ENCODE results near the gene FARS2.

Gene FARS2

DNA sequence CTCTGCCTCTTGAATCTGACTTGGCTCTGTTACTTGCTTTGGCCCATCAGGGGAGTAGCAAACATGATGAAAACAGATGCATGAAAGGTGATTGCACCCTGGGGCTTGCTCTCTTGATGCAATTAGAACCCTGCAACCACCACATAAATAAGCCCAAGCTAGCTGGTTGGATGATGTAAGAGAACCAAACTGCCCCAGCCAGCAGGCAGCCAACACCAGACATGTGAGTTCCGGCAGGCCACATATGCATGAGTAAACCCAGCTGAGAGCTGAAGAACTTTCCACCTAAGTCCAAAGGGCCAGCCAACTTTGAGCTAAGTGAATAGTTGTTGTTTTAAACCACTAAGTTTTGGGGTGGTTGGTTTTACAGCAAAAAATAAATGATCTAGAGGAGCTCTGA, 268.4 kb downstream of the FARS2 start:
- TF ChIP-seq, protein P1, sequence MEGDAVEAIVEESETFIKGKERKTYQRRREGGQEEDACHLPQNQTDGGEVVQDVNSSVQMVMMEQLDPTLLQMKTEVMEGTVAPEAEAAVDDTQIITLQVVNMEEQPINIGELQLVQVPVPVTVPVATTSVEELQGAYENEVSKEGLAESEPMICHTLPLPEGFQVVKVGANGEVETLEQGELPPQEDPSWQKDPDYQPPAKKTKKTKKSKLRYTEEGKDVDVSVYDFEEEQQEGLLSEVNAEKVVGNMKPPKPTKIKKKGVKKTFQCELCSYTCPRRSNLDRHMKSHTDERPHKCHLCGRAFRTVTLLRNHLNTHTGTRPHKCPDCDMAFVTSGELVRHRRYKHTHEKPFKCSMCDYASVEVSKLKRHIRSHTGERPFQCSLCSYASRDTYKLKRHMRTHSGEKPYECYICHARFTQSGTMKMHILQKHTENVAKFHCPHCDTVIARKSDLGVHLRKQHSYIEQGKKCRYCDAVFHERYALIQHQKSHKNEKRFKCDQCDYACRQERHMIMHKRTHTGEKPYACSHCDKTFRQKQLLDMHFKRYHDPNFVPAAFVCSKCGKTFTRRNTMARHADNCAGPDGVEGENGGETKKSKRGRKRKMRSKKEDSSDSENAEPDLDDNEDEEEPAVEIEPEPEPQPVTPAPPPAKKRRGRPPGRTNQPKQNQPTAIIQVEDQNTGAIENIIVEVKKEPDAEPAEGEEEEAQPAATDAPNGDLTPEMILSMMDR (IDR thresholded peaks at IDR 0.05; ENCODE audit: low read length, missing control alignments) = no peak
- DNase-seq (ENCODE audit: low read depth) = no peak
- H3K4me3 ChIP-seq (replicated peaks; ENCODE audit: low read depth, low read length) = no peak overlapping the region

GRCh38 chr6:5531161-5531560, 269.8 kb downstream of the FARS2 start:
- DNase-seq (ENCODE audit: low read depth) = no peak
- no peak overlapping the region for H3K4me3 ChIP-seq (replicated peaks; ENCODE audit: low read depth, low read length)
- TF ChIP-seq, protein P1 (IDR thresholded peaks at IDR 0.05; ENCODE audit: low read length, missing control alignments) = no peak

GRCh38 chr6:5531853-5532375, 270.6 kb downstream of the FARS2 start:
- H3K4me3 ChIP-seq (replicated peaks; ENCODE audit: low read depth, low read length) = no peak overlapping the region
- TF ChIP-seq, protein P1 (IDR thresholded peaks at IDR 0.05; ENCODE audit: low read length, missing control alignments) = no peak
- DNase-seq (ENCODE audit: low read depth) = no peak

GRCh38 chr6:5532941-5533340, 271.6 kb downstream of the FARS2 start:
- DNase-seq (ENCODE audit: low read depth) = no peak
- TF ChIP-seq, protein P1 (IDR thresholded peaks at IDR 0.05; ENCODE audit: low read length, missing control alignments) = no peak
- H3K4me3 ChIP-seq (replicated peaks; ENCODE audit: low read depth, low read length) = no peak overlapping the region

DNA sequence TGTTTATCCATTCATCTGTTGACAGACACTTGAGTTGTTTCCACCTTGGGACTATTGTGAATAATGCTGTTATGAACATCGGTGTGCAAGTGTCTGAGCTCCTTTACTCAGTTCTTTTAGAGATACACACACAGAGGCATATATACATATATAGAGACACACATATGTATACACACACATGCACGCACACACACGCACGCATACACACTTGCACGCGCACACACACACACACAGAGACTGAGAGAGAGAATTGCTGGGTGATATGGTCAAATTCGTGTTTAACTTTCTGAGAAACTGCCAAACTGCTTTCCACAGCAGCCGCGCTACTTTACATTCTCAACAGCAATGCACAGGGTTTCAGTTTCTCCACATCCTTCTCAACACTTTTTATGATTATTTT, 273.3 kb downstream of the FARS2 start:
- DNase-seq (ENCODE audit: low read depth) = no peak
- no peak overlapping the region for H3K4me3 ChIP-seq (replicated peaks; ENCODE audit: low read depth, low read length)
- TF ChIP-seq, protein P1 (IDR thresholded peaks at IDR 0.05; ENCODE audit: low read length, missing control alignments) = no peak

- H3K4me3 ChIP-seq (replicated peaks; ENCODE audit: low read depth, low read length) = no peak overlapping the region
- DNase-seq (ENCODE audit: low read depth) = no peak
- TF ChIP-seq, protein P1 (IDR thresholded peaks at IDR 0.05; ENCODE audit: low read length, missing control alignments) = no peak
Measured at GRCh38 chr6:5536644-5537043, 275.3 kb downstream of the FARS2 start.

DNA sequence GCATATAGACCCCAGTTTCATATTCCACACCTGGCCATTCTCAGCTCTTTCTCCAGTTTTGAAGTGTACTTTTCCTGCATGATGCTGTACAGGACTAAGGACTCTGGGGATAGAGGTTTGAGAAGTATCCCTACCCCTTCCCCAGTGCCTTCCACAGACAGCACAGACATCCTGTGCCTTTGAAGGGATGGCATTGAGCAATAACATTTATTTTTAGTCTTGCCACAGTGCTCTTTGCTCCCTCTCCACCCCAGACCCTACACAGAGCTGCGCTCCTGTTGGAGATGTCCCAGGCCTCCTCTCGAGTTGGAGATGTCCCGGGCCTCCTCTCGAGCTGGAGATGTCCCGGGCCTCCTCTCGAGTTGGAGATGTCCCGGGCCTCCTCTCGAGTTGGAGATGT, 275.8 kb downstream of the FARS2 start:
- no peak for DNase-seq (ENCODE audit: low read depth)
- H3K4me3 ChIP-seq (replicated peaks; ENCODE audit: low read depth, low read length) = no peak overlapping the region
- TF ChIP-seq, protein P1 (IDR thresholded peaks at IDR 0.05; ENCODE audit: low read length, missing control alignments) = no peak

Data from fibroblast of pulmonary artery (primary cell).